ENCODE results near the gene PIGQ.
A peak's percentile ranks its signal among the peaks of the same experiment; 100 is the strongest.

PIGQ gene

GRCh38 chr16:567373-568256, 2.2 kb upstream of the PIGQ start:
- no peak for DNase-seq (ENCODE audit: low spot score)

GRCh38 chr16:568401-569258, 1.1 kb upstream of the PIGQ start:
- DNase-seq (ENCODE audit: low spot score), result no peak

GRCh38 chr16:572865-573650, 3.3 kb downstream of the PIGQ start:
- DNase-seq (ENCODE audit: low spot score), result no peak

- no peak for DNase-seq (ENCODE audit: low spot score)
These were observed 4.4 kb downstream of the PIGQ start for GRCh38 chr16:574021-574760.

GRCh38 chr16:575354-576196, 5.8 kb downstream of the PIGQ start:
- no peak for DNase-seq (ENCODE audit: low spot score)

- no peak for DNase-seq (ENCODE audit: low spot score)
These were observed 6.5 kb downstream of the PIGQ start for GRCh38 chr16:576197-576822.

GRCh38 chr16:576823-577201, 7.0 kb downstream of the PIGQ start:
- no peak for DNase-seq (ENCODE audit: low spot score)

GRCh38 chr16:577796-578195, 8.0 kb downstream of the PIGQ start:
- no peak for DNase-seq (ENCODE audit: low spot score)

- DNase-seq (ENCODE audit: low spot score), result no peak
These were observed 8.6 kb downstream of the PIGQ start for GRCh38 chr16:578232-578869.

- peak; percentile 65 for DNase-seq (ENCODE audit: low spot score)
These were observed 9.2 kb downstream of the PIGQ start for GRCh38 chr16:578870-579405.

- DNase-seq (ENCODE audit: low spot score), result no peak
These were observed 10.6 kb downstream of the PIGQ start for GRCh38 chr16:580141-580945.

GRCh38 chr16:580946-581498, 11.3 kb downstream of the PIGQ start:
- no peak for DNase-seq (ENCODE audit: low spot score)

- DNase-seq (ENCODE audit: low spot score), result no peak
These were observed 12.4 kb downstream of the PIGQ start for GRCh38 chr16:582218-582613.

- no peak for DNase-seq (ENCODE audit: low spot score)
These were observed 13.0 kb downstream of the PIGQ start for GRCh38 chr16:582614-583331.

- no peak for DNase-seq (ENCODE audit: low spot score)
These were observed 13.7 kb downstream of the PIGQ start for GRCh38 chr16:583470-583814.

GRCh38 chr16:583815-584591, 14.2 kb downstream of the PIGQ start:
- no peak for DNase-seq (ENCODE audit: low spot score)

- DNase-seq (ENCODE audit: low spot score), result no peak
These were observed 15.6 kb downstream of the PIGQ start for GRCh38 chr16:585351-585750.
